ENCODE data around the gene CNOT8.
A peak's percentile ranks its signal among the peaks of the same experiment; 100 is the strongest.

The CNOT8 gene

GRCh38 chr5:154836225-154836624, 22.2 kb upstream of the CNOT8 start:
- no peak overlapping the region for H3K9ac ChIP-seq (ENCODE audit: low read depth, low read length)
- no peaks in the 10 kb centered on the region for H3K27me3 ChIP-seq (ENCODE audit: insufficient read depth, low read length)
- H3K36me3 ChIP-seq (ENCODE audit: insufficient read depth, low read depth, low read length): no peaks in the 10 kb centered on the region; the same call in none of the 2 replicates
- no peaks in the 10 kb centered on the region for H3K9me3 ChIP-seq (ENCODE audit: insufficient read depth, low read depth, low read length)
- H3K27ac ChIP-seq (ENCODE audit: low read length): no peak overlapping the region
- 0 out of 2 replicates have a peak, but pooled peaks cover 3% of the 10 kb centered on the region for H3K4me1 ChIP-seq (ENCODE audit: insufficient read depth, low read length)
- no peak overlapping the region for H3K4me3 ChIP-seq (ENCODE audit: low read length)

- no peaks in the 10 kb centered on the region; the same call in none of the 2 replicates for H3K36me3 ChIP-seq (ENCODE audit: insufficient read depth, low read depth, low read length)
- H3K4me1 ChIP-seq (ENCODE audit: insufficient read depth, low read length): 0 out of 2 replicates have a peak, but pooled peaks cover 3% of the 10 kb centered on the region
- H3K27ac ChIP-seq (ENCODE audit: low read length): no peak overlapping the region
- no peak overlapping the region for H3K9ac ChIP-seq (ENCODE audit: low read depth, low read length)
- H3K9me3 ChIP-seq (ENCODE audit: insufficient read depth, low read depth, low read length): no peaks in the 10 kb centered on the region
- H3K4me3 ChIP-seq (ENCODE audit: low read length): no peak overlapping the region
- no peaks in the 10 kb centered on the region for H3K27me3 ChIP-seq (ENCODE audit: insufficient read depth, low read length)
Observed at GRCh38 chr5:154837009-154837901, 21.2 kb upstream of the CNOT8 start.

- H3K9me3 ChIP-seq (ENCODE audit: insufficient read depth, low read depth, low read length): no peaks in the 10 kb centered on the region
- H3K9ac ChIP-seq (ENCODE audit: low read depth, low read length): no peak overlapping the region
- H3K36me3 ChIP-seq (ENCODE audit: insufficient read depth, low read depth, low read length): no peaks in the 10 kb centered on the region; the same call in none of the 2 replicates
- no peak overlapping the region for H3K27ac ChIP-seq (ENCODE audit: low read length)
- no peak overlapping the region for H3K4me3 ChIP-seq (ENCODE audit: low read length)
- no peaks in the 10 kb centered on the region for H3K27me3 ChIP-seq (ENCODE audit: insufficient read depth, low read length)
- H3K4me1 ChIP-seq (ENCODE audit: insufficient read depth, low read length): no peaks in the 10 kb centered on the region; the same call in 1 of the 2 replicates
Observed at GRCh38 chr5:154840435-154841272, 17.8 kb upstream of the CNOT8 start.

GRCh38 chr5:154841273-154841661, 17.2 kb upstream of the CNOT8 start:
- Histone ChIP-seq H3K9me3 (ENCODE audit: insufficient read depth, low read depth, low read length) (no peaks in the 10 kb centered on the region), H3K27me3 (ENCODE audit: insufficient read depth, low read length) (no peaks in the 10 kb centered on the region), H3K36me3 (ENCODE audit: insufficient read depth, low read depth, low read length) (no peaks in the 10 kb centered on the region; the same call in none of the 2 replicates), H3K9ac (ENCODE audit: low read depth, low read length) (no peak overlapping the region), H3K4me1 (ENCODE audit: insufficient read depth, low read length) (no peaks in the 10 kb centered on the region; the same call in 1 of the 2 replicates), H3K27ac (ENCODE audit: low read length) (no peak overlapping the region), H3K4me3 (ENCODE audit: low read length) (no peak overlapping the region)

DNA sequence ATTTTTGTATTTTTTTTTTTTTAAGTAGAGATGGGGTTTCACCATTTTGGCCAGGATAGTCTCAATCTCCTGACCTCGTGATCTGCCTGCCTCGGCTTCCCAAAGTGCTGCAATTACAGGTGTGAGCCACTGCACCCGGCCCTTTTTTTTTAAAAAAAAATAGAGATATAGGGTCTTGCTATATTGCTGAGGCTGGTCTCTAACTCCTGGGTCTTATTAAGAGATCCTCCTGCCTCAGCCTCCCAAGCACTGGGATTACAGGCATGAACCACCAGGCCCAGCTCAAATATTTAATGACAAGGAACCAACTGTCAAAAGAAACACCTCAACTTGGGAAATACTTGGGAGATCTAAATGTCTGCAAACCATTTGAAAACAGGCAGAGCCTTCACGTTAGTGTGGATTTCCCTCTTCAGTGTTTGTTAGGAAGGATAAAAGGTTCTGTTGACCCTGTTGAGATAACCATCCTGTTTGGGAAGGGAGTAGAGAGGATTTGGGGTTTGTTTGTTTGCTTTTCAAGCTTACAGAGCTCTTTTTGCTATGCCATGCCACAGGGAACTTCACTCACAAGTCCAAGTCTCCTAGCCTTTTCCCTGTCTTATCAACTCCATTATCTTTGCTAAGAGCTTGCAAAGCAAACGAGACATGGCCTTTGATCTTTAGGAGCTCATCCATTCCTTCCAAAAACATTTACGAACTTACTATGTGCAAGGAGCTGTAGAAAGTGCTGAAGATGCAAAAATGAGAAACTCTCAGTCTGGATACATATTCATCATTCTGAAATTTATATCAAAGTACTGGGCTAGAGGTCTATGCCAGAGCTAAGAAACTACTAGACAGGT, 15.5 kb upstream of the CNOT8 start:
- Histone ChIP-seq H3K4me1 (ENCODE audit: insufficient read depth, low read length) (no peaks in the 10 kb centered on the region; the same call in 1 of the 2 replicates), H3K27ac (ENCODE audit: low read length) (no peak overlapping the region), H3K27me3 (ENCODE audit: insufficient read depth, low read length) (no peaks in the 10 kb centered on the region), H3K4me3 (ENCODE audit: low read length) (no peak overlapping the region), H3K36me3 (ENCODE audit: insufficient read depth, low read depth, low read length) (no peaks in the 10 kb centered on the region; the same call in 1 of the 2 replicates), H3K9ac (ENCODE audit: low read depth, low read length) (no peak overlapping the region), H3K9me3 (ENCODE audit: insufficient read depth, low read depth, low read length) (no peaks in the 10 kb centered on the region)

DNA sequence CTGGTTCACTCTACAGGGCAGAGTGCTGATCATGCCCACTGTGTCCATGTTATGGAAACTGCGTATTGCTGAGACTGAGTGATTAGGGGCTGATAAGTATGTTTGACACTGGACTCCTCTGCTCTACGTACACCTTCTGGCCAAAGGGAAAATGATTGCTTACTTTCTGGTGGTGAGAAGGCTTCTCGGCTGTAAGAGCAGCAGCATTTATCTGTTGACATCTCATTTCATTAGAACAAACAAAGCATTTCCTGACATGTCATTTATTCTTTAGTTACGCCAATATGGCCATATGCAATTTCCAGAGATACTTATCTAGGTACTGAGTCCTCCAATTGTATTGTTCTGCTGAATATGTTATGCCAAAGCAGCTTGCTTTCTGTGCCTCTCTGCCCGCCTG, 13.6 kb upstream of the CNOT8 start:
- H3K4me1 ChIP-seq (ENCODE audit: insufficient read depth, low read length): peaks cover 4% of the 10 kb centered on the region
- H3K9ac ChIP-seq (ENCODE audit: low read depth, low read length): no peak overlapping the region
- no peaks in the 10 kb centered on the region for H3K36me3 ChIP-seq (ENCODE audit: insufficient read depth, low read depth, low read length)
- H3K27me3 ChIP-seq (ENCODE audit: insufficient read depth, low read length): no peaks in the 10 kb centered on the region
- H3K27ac ChIP-seq (ENCODE audit: low read length): no peak overlapping the region
- H3K9me3 ChIP-seq (ENCODE audit: insufficient read depth, low read depth, low read length): no peaks in the 10 kb centered on the region
- H3K4me3 ChIP-seq (ENCODE audit: low read length): no peak overlapping the region

GRCh38 chr5:154849264-154849785, 9.1 kb upstream of the CNOT8 start:
- H3K9me3 ChIP-seq (ENCODE audit: insufficient read depth, low read depth, low read length): no peaks in the 10 kb centered on the region
- peaks cover 16% of the 10 kb centered on the region for H3K4me1 ChIP-seq (ENCODE audit: insufficient read depth, low read length)
- no peaks in the 10 kb centered on the region for H3K27me3 ChIP-seq (ENCODE audit: insufficient read depth, low read length)
- H3K4me3 ChIP-seq (ENCODE audit: low read length): peak overlapping the region; percentile 79
- no peaks in the 10 kb centered on the region for H3K36me3 ChIP-seq (ENCODE audit: insufficient read depth, low read depth, low read length)
- H3K27ac ChIP-seq (ENCODE audit: low read length): no peak overlapping the region
- peak overlapping the region; percentile 83; the same call in 1 of the 2 replicates for H3K9ac ChIP-seq (ENCODE audit: low read depth, low read length)

GRCh38 chr5:154849791-154850201, 8.6 kb upstream of the CNOT8 start:
- peaks cover 16% of the 10 kb centered on the region for H3K4me1 ChIP-seq (ENCODE audit: insufficient read depth, low read length)
- H3K27me3 ChIP-seq (ENCODE audit: insufficient read depth, low read length): no peaks in the 10 kb centered on the region
- H3K4me3 ChIP-seq (ENCODE audit: low read length): peak overlapping the region; percentile 79
- no peaks in the 10 kb centered on the region for H3K9me3 ChIP-seq (ENCODE audit: insufficient read depth, low read depth, low read length)
- peak overlapping the region; percentile 68 for H3K27ac ChIP-seq (ENCODE audit: low read length)
- no peaks in the 10 kb centered on the region for H3K36me3 ChIP-seq (ENCODE audit: insufficient read depth, low read depth, low read length)
- peak overlapping the region; percentile 83; the same call in 1 of the 2 replicates for H3K9ac ChIP-seq (ENCODE audit: low read depth, low read length)

GRCh38 chr5:154850255-154851062, 8.0 kb upstream of the CNOT8 start, which contains the start of gene FAXDC2:
Gene FAXDC2 (minus strand): TSS chr5:154850603. CDS start chr5:154838178, 12,425 bp downstream.
- peak within 1 kb of the TSS; percentile 79 for H3K4me3 ChIP-seq (ENCODE audit: low read length)
- H3K9me3 ChIP-seq (ENCODE audit: insufficient read depth, low read depth, low read length): no peaks in the 10 kb centered on the region
- H3K9ac ChIP-seq (ENCODE audit: low read depth, low read length): peak within 1 kb of the TSS; percentile 83
- H3K4me1 ChIP-seq (ENCODE audit: insufficient read depth, low read length): peaks cover 16% of the 10 kb centered on the region; the same call in 1 of the 2 replicates
- no peaks in the 10 kb centered on the region for H3K27me3 ChIP-seq (ENCODE audit: insufficient read depth, low read length)
- no peaks in the 10 kb centered on the region for H3K36me3 ChIP-seq (ENCODE audit: insufficient read depth, low read depth, low read length)
- H3K27ac ChIP-seq (ENCODE audit: low read length): peak within 1 kb of the TSS; percentile 68

DNA sequence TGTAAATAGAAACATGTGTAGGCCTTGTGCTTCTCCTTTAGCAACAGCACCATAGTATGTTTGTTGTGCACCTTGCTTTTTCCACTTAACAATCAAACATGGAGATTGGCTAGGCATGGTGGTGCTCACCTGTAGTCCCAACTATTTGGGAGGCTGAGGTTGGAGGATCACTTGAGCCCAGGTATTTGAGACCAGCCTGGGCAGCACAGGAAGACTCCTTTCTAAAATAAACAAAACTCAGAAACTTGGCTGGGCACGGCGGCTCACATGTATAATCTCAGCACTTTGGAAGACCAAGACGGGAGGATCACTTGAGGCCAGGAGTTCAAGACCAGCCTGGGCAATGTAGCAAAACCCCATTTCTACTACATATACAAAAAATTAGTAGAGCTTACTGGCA, 7.1 kb upstream of the CNOT8 start:
- Histone ChIP-seq H3K4me1 (ENCODE audit: insufficient read depth, low read length) (peaks cover 16% of the 10 kb centered on the region; the same call in 1 of the 2 replicates), H3K9ac (ENCODE audit: low read depth, low read length) (peak overlapping the region; percentile 83; the same call in 1 of the 2 replicates), H3K9me3 (ENCODE audit: insufficient read depth, low read depth, low read length) (no peaks in the 10 kb centered on the region), H3K36me3 (ENCODE audit: insufficient read depth, low read depth, low read length) (no peaks in the 10 kb centered on the region), H3K27ac (ENCODE audit: low read length) (peak overlapping the region; percentile 1), H3K27me3 (ENCODE audit: insufficient read depth, low read length) (no peaks in the 10 kb centered on the region), H3K4me3 (ENCODE audit: low read length) (no peak overlapping the region)

All from iPS-20b (cell line).